PC-9 (cell line): Measurements from ENCODE around the gene MACROD2. TPM values are rescaled to one million over a fixed set of nuclear protein-coding genes. Genes with fewer than 3 reads are reported as not detected.

ENCODE experiments used
- BruUV-seq: library from RNA; stranded (reverse); fragments of 400-500 nt; replicated peaks from 2 replicates; lab custom pipeline; 2021; lab: Mats Ljungman, UMichigan
- CTCF ChIA-PET: fragments of 300-600 bp; sonication (Branson Sonifier 250); formaldehyde crosslinking; loops from one replicate; lab custom pipeline; 2022; ENCODE audit warnings: antibody characterized with exemption; lab: Charles Lee
- POLR2A ChIA-PET: fragments of 300-600 bp; sonication (Branson Sonifier 250); formaldehyde crosslinking; loops from one replicate; lab custom pipeline; 2022; ENCODE audit warnings: antibody characterized with exemption; ENCODE audit not compliant: unreplicated experiment; lab: Charles Lee
- DNase-seq, 2 experiments: peaks; one replicate each; pipeline versions ENCODE4 v3.0.0 to v3.0.0-alpha.2; 2015 to 2022; ENCODE audit warnings: mixed read lengths in 1 of 2
- H2AFZ ChIP-seq: fragments of 200-600 bp; sonication (generic); 2 replicates; pipeline ENCODE4 v1.8.1; 2017; ENCODE audit warnings: antibody characterized with exemption
- H3F3A ChIP-seq: fragments of 200-600 bp; sonication (generic); 2 replicates; pipeline ENCODE4 v1.8.1; 2017; ENCODE audit warnings: antibody characterized with exemption, mild to moderate bottlenecking, low read depth; ENCODE audit not compliant: insufficient read depth
- H3K27ac ChIP-seq: fragments of 200-600 bp; sonication (generic); 2 replicates; pipeline ENCODE4 v1.6.1; 2016; ENCODE audit warnings: mixed run types
- H3K27me3 ChIP-seq: fragments of 200-600 bp; sonication (generic); 2 replicates; pipeline ENCODE4 v1.6.1; 2016; ENCODE audit warnings: low read depth, mixed run types; ENCODE audit not compliant: insufficient read depth
- H3K36me3 ChIP-seq: fragments of 200-600 bp; sonication (generic); 2 replicates; pipeline ENCODE4 v1.6.1; 2016; ENCODE audit warnings: low read depth, mixed run types
- H3K4me1 ChIP-seq: fragments of 200-600 bp; sonication (generic); replicated peaks from 2 replicates; pipeline ENCODE4 v1.6.1; 2016; ENCODE audit warnings: mixed run types; ENCODE audit not compliant: insufficient read depth
- H3K4me2 ChIP-seq: fragments of 200-600 bp; sonication (generic); 2 replicates; pipeline ENCODE4 v1.6.1; 2017; ENCODE audit warnings: mixed run types
- H3K4me3 ChIP-seq: fragments of 200-600 bp; sonication (generic); 2 replicates; pipeline ENCODE4 v1.6.1; 2016; ENCODE audit warnings: mixed run types
- H3K79me2 ChIP-seq: fragments of 200-600 bp; sonication (generic); 2 replicates; pipeline ENCODE4 v1.6.1; 2017; ENCODE audit warnings: low read depth, mixed run types
- H3K9me2 ChIP-seq: fragments of 200-600 bp; sonication (generic); 2 replicates; pipeline ENCODE4 v1.8.1; 2017; ENCODE audit warnings: mild to moderate bottlenecking; ENCODE audit not compliant: insufficient read depth
- H3K9me3 ChIP-seq: fragments of 200-600 bp; sonication (generic); 2 replicates; pipeline ENCODE4 v1.8.1; 2016; ENCODE audit warnings: low read depth; ENCODE audit not compliant: insufficient read depth
- H4K20me1 ChIP-seq: fragments of 200-600 bp; sonication (generic); 2 replicates; pipeline ENCODE4 v1.8.1; 2017; ENCODE audit not compliant: insufficient read depth
- EZH2 ChIP-seq: fragments of 200-600 bp; sonication (generic); IDR thresholded peaks from 2 replicates; pipeline ENCODE4 v1.8.0; 2017; ENCODE audit warnings: antibody characterized with exemption, low read depth
- intact Hi-C: fragments of 100-400 bp; cut with micrococcal nuclease; formaldehyde crosslinking; loops from one replicate; pipeline ENCODE4 v1.10.0; 2022; ENCODE audit not compliant: unreplicated experiment
- total RNA-seq: library from RNA; stranded (reverse); gene quantifications from 2 replicates; pipeline ENCODE4 v1.2.3, GENCODE V29; 2021
- TF ChIP-seq, protein P1 (sequence below): fragments of 200-600 bp; sonication (generic); conservative IDR thresholded peaks from 2 replicates; pipeline ENCODE4 v1.6.1; 2017; ENCODE audit warnings: mixed run types, antibody characterized with exemption, mild to moderate bottlenecking, moderate library complexity

Gene MACROD2
- total RNA-seq, 1 experiment from 2014 or later = 11.4 TPM

DNA sequence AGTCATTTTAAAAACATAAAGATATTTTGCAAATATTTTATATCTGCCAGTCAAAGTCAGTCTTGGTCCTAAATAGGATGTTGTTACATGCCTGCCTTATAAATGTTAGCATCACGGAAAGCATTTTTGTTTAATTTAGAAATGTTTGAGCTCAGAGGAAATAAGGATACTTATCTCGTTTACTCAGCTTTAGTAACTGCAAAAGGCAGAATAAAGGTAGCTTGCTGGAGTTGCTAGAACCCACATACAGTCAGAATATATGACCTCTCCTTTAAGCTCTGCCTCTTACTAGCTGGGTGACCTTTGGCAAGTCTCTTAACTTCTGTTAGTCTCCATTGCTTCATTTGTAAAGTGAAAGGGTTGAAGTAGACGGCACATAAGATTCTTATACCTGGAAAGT, 1710.7 kb downstream of the MACROD2 start:
- DNase-seq = no peak
- BruUV-seq = no TSS peak
- intact Hi-C loops = no loop called here
- Histone ChIP-seq H3K4me1 (peaks cover 21% of the 10 kb centered on the region), H2AFZ (no peak overlapping the region), H3K27ac (no peak overlapping the region), H3K9me2 (no peaks in the 10 kb centered on the region), H3K9me3 (no peaks in the 10 kb centered on the region), H3K36me3 (no peaks in the 10 kb centered on the region), H3F3A (peaks cover 16% of the 10 kb centered on the region), H4K20me1 (no peaks in the 10 kb centered on the region), H3K4me3 (no peak overlapping the region), H3K27me3 (no peaks in the 10 kb centered on the region), H3K4me2 (no peak overlapping the region), H3K79me2 (0 out of 2 replicates have a peak, but pooled peaks cover 1% of the 10 kb centered on the region)
- no peak for TF ChIP-seq EZH2
- TF ChIP-seq, protein P1, sequence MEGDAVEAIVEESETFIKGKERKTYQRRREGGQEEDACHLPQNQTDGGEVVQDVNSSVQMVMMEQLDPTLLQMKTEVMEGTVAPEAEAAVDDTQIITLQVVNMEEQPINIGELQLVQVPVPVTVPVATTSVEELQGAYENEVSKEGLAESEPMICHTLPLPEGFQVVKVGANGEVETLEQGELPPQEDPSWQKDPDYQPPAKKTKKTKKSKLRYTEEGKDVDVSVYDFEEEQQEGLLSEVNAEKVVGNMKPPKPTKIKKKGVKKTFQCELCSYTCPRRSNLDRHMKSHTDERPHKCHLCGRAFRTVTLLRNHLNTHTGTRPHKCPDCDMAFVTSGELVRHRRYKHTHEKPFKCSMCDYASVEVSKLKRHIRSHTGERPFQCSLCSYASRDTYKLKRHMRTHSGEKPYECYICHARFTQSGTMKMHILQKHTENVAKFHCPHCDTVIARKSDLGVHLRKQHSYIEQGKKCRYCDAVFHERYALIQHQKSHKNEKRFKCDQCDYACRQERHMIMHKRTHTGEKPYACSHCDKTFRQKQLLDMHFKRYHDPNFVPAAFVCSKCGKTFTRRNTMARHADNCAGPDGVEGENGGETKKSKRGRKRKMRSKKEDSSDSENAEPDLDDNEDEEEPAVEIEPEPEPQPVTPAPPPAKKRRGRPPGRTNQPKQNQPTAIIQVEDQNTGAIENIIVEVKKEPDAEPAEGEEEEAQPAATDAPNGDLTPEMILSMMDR = no peak
- ChIA-PET CTCF (no interaction called here), POLR2A (no interaction called here)

- intact Hi-C loops = no loop called here
- Histone ChIP-seq H3K9me2 (no peaks in the 10 kb centered on the region), H2AFZ (no peak overlapping the region), H3K4me3 (no peak overlapping the region), H3K27ac (no peak overlapping the region), H3K4me2 (no peak overlapping the region), H3K36me3 (no peaks in the 10 kb centered on the region), H4K20me1 (no peaks in the 10 kb centered on the region), H3F3A (peaks cover 16% of the 10 kb centered on the region), H3K79me2 (no peaks in the 10 kb centered on the region), H3K27me3 (no peaks in the 10 kb centered on the region), H3K9me3 (no peaks in the 10 kb centered on the region), H3K4me1 (peaks cover 19% of the 10 kb centered on the region)
- DNase-seq = no peak
- CTCF ChIA-PET = no interaction called here
- TF ChIP-seq, protein P1 = no peak
- no peak for TF ChIP-seq EZH2
- no TSS peak for BruUV-seq
- POLR2A ChIA-PET = no interaction called here
These were observed 1711.4 kb downstream of the MACROD2 start for GRCh38 chr20:15706719-15707118.

GRCh38 chr20:15708984-15709598, 1713.8 kb downstream of the MACROD2 start:
- H3K9me2 ChIP-seq = no peaks in the 10 kb centered on the region
- no peak for DNase-seq
- H3K4me2 ChIP-seq = no peak overlapping the region
- H4K20me1 ChIP-seq = no peaks in the 10 kb centered on the region
- ChIA-PET POLR2A (no interaction called here), CTCF (interaction anchor here (0.5 to 0.7 kb wide), 2 partner anchors 32 to 1451 kb away, joined by 3 to 5 read pairs; no protein-coding TSS in a partner anchor)
- H3K4me3 ChIP-seq = no peak overlapping the region
- peaks cover 1% of the 10 kb centered on the region; the same call in 1 of the 2 replicates for H3K4me1 ChIP-seq
- no peaks in the 10 kb centered on the region for H3K27me3 ChIP-seq
- no peaks in the 10 kb centered on the region for H3K36me3 ChIP-seq
- H3K79me2 ChIP-seq = no peaks in the 10 kb centered on the region
- H3F3A ChIP-seq = peaks cover 5% of the 10 kb centered on the region; the same call in 1 of the 2 replicates
- TF ChIP-seq, protein P1 = peak; percentile 41
- TF ChIP-seq EZH2 = no peak
- H3K27ac ChIP-seq = no peak overlapping the region
- BruUV-seq = no TSS peak
- intact Hi-C loops = no loop called here
- no peaks in the 10 kb centered on the region for H3K9me3 ChIP-seq
- no peak overlapping the region for H2AFZ ChIP-seq
